Left ventricle myocardium inferior (tissue), 1 donor: ENCODE measurements around the gene ZCCHC12. TPM values are rescaled to one million over a fixed set of nuclear protein-coding genes. Genes with fewer than 3 reads are reported as not detected.
"Not testable (repeated sequence)": the region's sequence is repeated elsewhere in the genome, so short reads cannot be mapped to it uniquely, and the experiment has no call there.

Experiments
- DNase-seq: peaks from one replicate; pipeline ENCODE4 v3.0.0-alpha.2; 2020
- H3K27ac ChIP-seq: fragments of 200-600 bp; replicated peaks from 2 replicates; pipeline ENCODE4 v1.8.0; 2021
- H3K27me3 ChIP-seq: fragments of 200-600 bp; 2 replicates; pipeline ENCODE4 v1.8.0; 2021; ENCODE audit warnings: low read depth
- H3K36me3 ChIP-seq: fragments of 200-600 bp; 2 replicates; pipeline ENCODE4 v1.8.0; 2021
- H3K4me1 ChIP-seq: fragments of 200-600 bp; 2 replicates; pipeline ENCODE4 v1.8.0; 2021
- H3K4me3 ChIP-seq: fragments of 200-600 bp; 2 replicates; pipeline ENCODE4 v1.8.0; 2021; ENCODE audit warnings: mild to moderate bottlenecking, moderate library complexity
- H3K9me3 ChIP-seq: fragments of 200-600 bp; replicated peaks from 2 replicates; pipeline ENCODE4 v1.8.0; 2021
- intact Hi-C: fragments of 100-400 bp; cut with micrococcal nuclease; formaldehyde crosslinking; loops from one replicate; pipeline ENCODE4 v1.11.0; 2022
- total RNA-seq: library from RNA; stranded (reverse); fragmentation: NEBNext Ultra II Directional; extraction: Animal tissue kit (Norgen Biotek cat#: 25700); gene quantifications from one replicate; pipeline ENCODE4 v1.2.1, GENCODE V29; 2021
- TF ChIP-seq, protein P1 (sequence below): fragments of 200-600 bp; IDR thresholded peaks from 2 replicates; pipeline ENCODE4 v1.8.0; 2021; ENCODE audit warnings: antibody characterized with exemption, mild to moderate bottlenecking, borderline replicate concordance
- donor health status: DM: no; HTN: yes; CAD: no; lungs with severe emphysema.

ZCCHC12 gene
- total RNA-seq, 1 donor from 2014 or later = not detected

DNA sequence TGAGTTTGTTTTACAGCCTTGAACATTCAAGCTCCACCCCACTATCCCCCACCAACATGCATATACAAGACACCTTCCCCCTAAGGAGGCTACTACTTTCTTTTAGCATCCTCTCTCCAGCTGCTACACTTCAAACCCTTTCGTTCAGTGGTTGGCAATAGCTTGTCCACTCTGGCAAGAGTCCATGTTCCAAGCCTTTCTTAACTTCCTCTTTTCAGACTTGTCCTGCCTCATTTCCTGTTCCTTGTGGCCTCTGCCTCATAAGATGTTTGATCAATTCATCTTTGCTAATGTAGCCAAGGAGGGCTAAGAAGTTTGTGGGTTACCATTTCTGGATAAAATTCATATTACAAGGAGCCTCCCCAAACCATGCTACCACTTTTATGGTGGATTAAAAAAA, 20.8 kb upstream of the ZCCHC12 start:
- Histone ChIP-seq H3K36me3 (no peaks in the 10 kb centered on the region), H3K9me3 (no peaks in the 10 kb centered on the region), H3K27me3 (no peaks in the 10 kb centered on the region), H3K27ac (no peak overlapping the region), H3K4me1 (no peaks in the 10 kb centered on the region), H3K4me3 (no peak overlapping the region)
- intact Hi-C loops = no loop called here
- DNase-seq = no peak
- TF ChIP-seq, protein P1, sequence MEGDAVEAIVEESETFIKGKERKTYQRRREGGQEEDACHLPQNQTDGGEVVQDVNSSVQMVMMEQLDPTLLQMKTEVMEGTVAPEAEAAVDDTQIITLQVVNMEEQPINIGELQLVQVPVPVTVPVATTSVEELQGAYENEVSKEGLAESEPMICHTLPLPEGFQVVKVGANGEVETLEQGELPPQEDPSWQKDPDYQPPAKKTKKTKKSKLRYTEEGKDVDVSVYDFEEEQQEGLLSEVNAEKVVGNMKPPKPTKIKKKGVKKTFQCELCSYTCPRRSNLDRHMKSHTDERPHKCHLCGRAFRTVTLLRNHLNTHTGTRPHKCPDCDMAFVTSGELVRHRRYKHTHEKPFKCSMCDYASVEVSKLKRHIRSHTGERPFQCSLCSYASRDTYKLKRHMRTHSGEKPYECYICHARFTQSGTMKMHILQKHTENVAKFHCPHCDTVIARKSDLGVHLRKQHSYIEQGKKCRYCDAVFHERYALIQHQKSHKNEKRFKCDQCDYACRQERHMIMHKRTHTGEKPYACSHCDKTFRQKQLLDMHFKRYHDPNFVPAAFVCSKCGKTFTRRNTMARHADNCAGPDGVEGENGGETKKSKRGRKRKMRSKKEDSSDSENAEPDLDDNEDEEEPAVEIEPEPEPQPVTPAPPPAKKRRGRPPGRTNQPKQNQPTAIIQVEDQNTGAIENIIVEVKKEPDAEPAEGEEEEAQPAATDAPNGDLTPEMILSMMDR = no peak

DNA sequence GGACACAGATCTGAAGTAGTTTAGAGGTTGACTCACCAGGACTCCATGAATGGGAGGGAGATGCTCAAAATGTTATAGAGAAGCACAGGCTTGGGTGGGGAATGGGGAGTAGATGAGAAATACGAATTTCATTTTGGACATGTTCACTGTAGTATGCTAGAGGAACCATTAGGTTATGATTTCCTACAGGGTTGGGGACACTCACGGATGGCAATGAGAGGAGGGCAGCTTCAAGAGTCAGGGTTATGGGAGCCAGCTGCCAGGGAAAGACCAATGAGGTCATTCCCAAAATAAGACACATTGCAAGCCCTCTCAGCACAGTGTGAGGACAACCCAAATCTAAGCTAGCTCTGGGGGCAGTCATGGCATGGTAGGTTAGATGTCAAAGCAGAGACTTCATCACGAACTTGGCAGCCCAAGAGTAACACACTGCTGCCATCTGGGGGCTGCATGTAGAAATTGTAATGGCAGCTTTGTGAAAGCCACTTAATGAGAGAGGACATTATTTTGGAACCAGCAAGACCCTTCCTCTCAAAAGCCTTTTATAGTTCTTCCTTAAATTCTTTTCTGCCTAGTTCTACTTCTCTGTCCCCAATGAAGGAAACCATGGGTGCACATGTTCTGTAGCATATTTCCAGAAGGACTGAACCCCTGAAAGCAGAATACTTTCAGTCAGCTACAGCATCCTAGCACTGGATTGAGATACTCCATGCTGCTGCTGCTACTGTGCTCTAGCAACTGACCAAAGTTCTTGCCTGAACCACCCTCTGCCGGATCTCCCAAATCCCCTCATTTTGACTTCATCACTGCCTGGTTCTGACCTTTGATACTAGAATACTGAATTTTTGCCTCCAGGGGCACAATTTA, 16.2 kb upstream of the ZCCHC12 start:
- H3K27ac ChIP-seq = no peak overlapping the region
- H3K27me3 ChIP-seq = no peaks in the 10 kb centered on the region
- H3K4me1 ChIP-seq = no peaks in the 10 kb centered on the region
- intact Hi-C loops = loop anchor here (5.0 kb wide), 1 partner anchor 165 kb away; no protein-coding TSS in a partner anchor
- H3K36me3 ChIP-seq = no peaks in the 10 kb centered on the region
- TF ChIP-seq, protein P1 = peak; percentile 70
- H3K9me3 ChIP-seq = no peaks in the 10 kb centered on the region
- no peak overlapping the region for H3K4me3 ChIP-seq
- DNase-seq = peak; percentile 14

DNA sequence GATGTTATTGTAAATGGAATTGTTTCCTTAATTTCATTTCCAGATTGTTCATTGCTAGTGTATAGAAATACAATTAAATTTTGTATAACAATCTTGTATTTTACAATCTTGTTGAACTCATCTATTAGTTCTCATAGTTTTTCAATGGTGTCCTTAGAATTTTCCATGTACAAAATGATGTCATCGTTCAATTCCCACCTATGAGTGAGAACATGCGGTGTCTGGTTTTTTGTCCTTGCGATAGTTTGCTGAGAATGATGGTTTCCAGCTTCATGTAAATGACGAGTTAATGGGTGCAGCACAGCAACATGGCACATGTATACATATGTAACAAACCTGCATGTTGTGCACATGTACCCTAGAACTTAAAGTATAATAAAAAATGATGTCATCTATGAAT, 6.4 kb upstream of the ZCCHC12 start:
- H3K4me1 ChIP-seq, intact Hi-C loops, H3K27me3 ChIP-seq, DNase-seq, H3K27ac ChIP-seq, H3K36me3 ChIP-seq, H3K9me3 ChIP-seq, H3K4me3 ChIP-seq: not testable (repeated sequence)

DNA sequence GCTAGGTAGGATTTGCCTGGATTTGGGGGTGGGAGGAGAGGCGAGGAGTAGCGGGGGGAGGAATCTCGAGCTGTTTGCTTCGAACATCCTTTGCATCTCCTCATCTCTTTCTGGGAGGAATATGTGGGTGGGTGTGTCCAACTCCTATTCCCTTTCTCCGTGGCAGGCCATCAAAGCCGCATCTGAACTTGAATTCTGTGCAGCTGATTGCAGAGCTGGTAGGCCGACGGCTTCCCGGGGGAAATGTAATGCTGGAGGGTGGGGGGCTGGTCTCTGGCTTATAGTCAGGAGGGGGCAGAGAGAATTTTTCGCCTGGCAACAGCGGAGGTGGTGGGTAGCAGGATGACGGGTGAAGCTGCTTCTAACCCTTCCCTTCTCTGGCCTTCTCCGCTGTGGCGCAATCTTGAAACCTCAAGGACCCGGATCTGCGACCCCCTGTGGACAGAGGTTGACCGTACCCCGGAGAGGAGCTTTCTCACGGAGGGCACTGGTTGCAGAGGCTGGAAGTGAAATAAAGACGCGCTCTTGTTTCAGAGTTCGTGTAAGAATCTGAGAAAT, 628 bp downstream of the ZCCHC12 start:
- peaks cover 68% of the 10 kb centered on the region for H3K27me3 ChIP-seq
- H3K36me3 ChIP-seq = no peaks in the 10 kb centered on the region
- H3K4me1 ChIP-seq = peaks cover 16% of the 10 kb centered on the region
- intact Hi-C loops = no loop called here
- no peaks in the 10 kb centered on the region for H3K9me3 ChIP-seq
- no peak for DNase-seq
- TF ChIP-seq, protein P1 = no peak
- no peak overlapping the region for H3K27ac ChIP-seq
- H3K4me3 ChIP-seq = peak overlapping the region; percentile 55

DNA sequence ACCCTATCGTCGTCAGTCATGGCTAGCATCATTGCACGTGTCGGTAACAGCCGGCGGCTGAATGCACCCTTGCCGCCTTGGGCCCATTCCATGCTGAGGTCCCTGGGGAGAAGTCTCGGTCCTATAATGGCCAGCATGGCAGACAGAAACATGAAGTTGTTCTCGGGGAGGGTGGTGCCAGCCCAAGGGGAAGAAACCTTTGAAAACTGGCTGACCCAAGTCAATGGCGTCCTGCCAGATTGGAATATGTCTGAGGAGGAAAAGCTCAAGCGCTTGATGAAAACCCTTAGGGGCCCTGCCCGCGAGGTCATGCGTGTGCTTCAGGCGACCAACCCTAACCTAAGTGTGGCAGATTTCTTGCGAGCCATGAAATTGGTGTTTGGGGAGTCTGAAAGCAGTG, 1.6 kb downstream of the ZCCHC12 start:
- Histone ChIP-seq H3K36me3 (no peaks in the 10 kb centered on the region), H3K4me1 (peaks cover 16% of the 10 kb centered on the region), H3K27me3 (peaks cover 75% of the 10 kb centered on the region), H3K9me3 (no peaks in the 10 kb centered on the region), H3K27ac (no peak overlapping the region), H3K4me3 (no peak overlapping the region)
- peak; percentile 17 for DNase-seq
- intact Hi-C loops = no loop called here
- TF ChIP-seq, protein P1 = no peak
